LNCaP clone FGC (cell line): ENCODE results near the gene PBX4.

Source experiments
- DNase-seq: peaks from one replicate; pipeline ENCODE4 v3.0.0-alpha.2; 2011; ENCODE audit warnings: low read depth
- H3K4me3 ChIP-seq: 2 replicates; pipeline ENCODE4 v1.5.1; 2011; ENCODE audit warnings: mild to moderate bottlenecking, low read depth, low read length, control low read depth
- CTCF ChIP-seq: IDR thresholded peaks from 2 replicates; pipeline ENCODE4 v1.5.1; 2012; ENCODE audit warnings: mild to moderate bottlenecking; ENCODE audit not compliant: control insufficient read depth, insufficient read depth; ENCODE audit errors: extremely low read depth

The PBX4 gene

GRCh38 chr19:19563348-19563848, 55.1 kb downstream of the PBX4 start:
- H3K4me3 ChIP-seq = no peak overlapping the region
- TF ChIP-seq CTCF = no peak
- DNase-seq = no peak

- DNase-seq = no peak
- TF ChIP-seq CTCF = no peak
- H3K4me3 ChIP-seq = no peak overlapping the region
Observed at GRCh38 chr19:19562665-19563347, 55.7 kb downstream of the PBX4 start.

GRCh38 chr19:19561946-19562664, 56.4 kb downstream of the PBX4 start:
- H3K4me3 ChIP-seq = no peak overlapping the region
- DNase-seq = no peak
- no peak for TF ChIP-seq CTCF

- no peak for TF ChIP-seq CTCF
- H3K4me3 ChIP-seq = no peak overlapping the region
- DNase-seq = no peak
Observed at GRCh38 chr19:19559931-19560330, 58.6 kb downstream of the PBX4 start.

GRCh38 chr19:19558636-19559035, 59.9 kb downstream of the PBX4 start:
- no peak for TF ChIP-seq CTCF
- no peak for DNase-seq
- no peak overlapping the region for H3K4me3 ChIP-seq

- no peak for DNase-seq
- no peak for TF ChIP-seq CTCF
- H3K4me3 ChIP-seq = no peak overlapping the region
Observed at GRCh38 chr19:19558055-19558454, 60.4 kb downstream of the PBX4 start.
